Adrenal gland (tissue), 12 donors: ENCODE measurements around the gene FGD5. TPM values are rescaled to one million over a fixed set of nuclear protein-coding genes. Genes with fewer than 3 reads are reported as not detected.

ENCODE experiments used
- DNase-seq, 7 donors: peaks; one replicate each; pipeline ENCODE4 v3.0.0-alpha.2; 2019 to 2020
- H3K27ac ChIP-seq, 5 donors: fragments of 200-600 bp; sonication (generic) in 4 of 5; 1 replicate in 3 of 5; 2 replicates in 2 of 5; pipeline versions ENCODE4 v1.5.1 to v1.8.0; 2016 to 2020; ENCODE audit warnings: mild to moderate bottlenecking in 1 of 5
- H3K27me3 ChIP-seq: fragments of 200-600 bp; 2 replicates; pipeline ENCODE4 v1.8.0; 2021
- H3K36me3 ChIP-seq, 2 donors: fragments of 200-600 bp; replicated peaks in 1 of 2; 1 replicate in 1 of 2; 2 replicates in 1 of 2; pipeline versions ENCODE4 v1.5.1 to v1.8.0; 2018 to 2022
- H3K4me1 ChIP-seq, 2 donors: fragments of 200-600 bp; replicated peaks in 1 of 2; 1 replicate in 1 of 2; 2 replicates in 1 of 2; pipeline versions ENCODE4 v1.5.1 to v1.8.0; 2018 to 2021
- H3K4me3 ChIP-seq, 4 donors: fragments of 200-600 bp; sonication (generic) in 3 of 4; one replicate each; pipeline ENCODE4 v1.5.1; 2016 to 2018
- H3K9me3 ChIP-seq, 3 donors: fragments of 200-600 bp; sonication (generic) in 1 of 3; replicated peaks in 1 of 3; 1 replicate in 2 of 3; 2 replicates in 1 of 3; pipeline versions ENCODE4 v1.5.1 to v1.8.0; 2016 to 2021
- POLR2A ChIP-seq, 2 donors: fragments of 450-650 bp; IDR thresholded peaks; one replicate each; pipeline ENCODE4 v1.6.1; 2017; ENCODE audit warnings: antibody characterized with exemption in 2 of 2, mild to moderate bottlenecking in 2 of 2, moderate library complexity in 1 of 2
- WGBS, 4 donors: extraction: QIAGEN DNeasy Blood & Tissue Kit in 2 of 4; methylation state at CpG; one replicate each; pipeline versions ENCODE4 v1.1.5 to v1.1.7; 2013 to 2017; 5-methylcytosine and 5-hydroxymethylcytosine counted together
- intact Hi-C, 2 donors: fragments of 100-400 bp; cut with DNase I; formaldehyde crosslinking; loops; one replicate each; pipeline versions ENCODE4 v1.14.1 to v1.15.0; 2022 to 2023
- polyA plus RNA-seq, 3 donors: library from polyadenylated mRNA; stranded (reverse); fragments of 200-250 nt in 2 of 3; fragments of 350-450 nt in 1 of 3; fragmentation: Illumina TruSeq in 1 of 3; extraction: RNeasy Lipid Tissue Mini Kit (QIAGEN cat#74804) in 1 of 3; gene quantifications; one replicate each; pipeline ENCODE4 v1.2.3, GENCODE V29; 2013 to 2014
- total RNA-seq, 9 donors: library from RNA; depleted of rRNA in 4 of 9; stranded (reverse); fragments of >200 nt in 4 of 9; fragments of 120-200 nt in 1 of 9; fragmentation: NEBNext Ultra II Directional in 1 of 9; extraction: Animal tissue kit (Norgen Biotek cat#: 25700) in 1 of 9; gene quantifications; one replicate each; pipeline versions ENCODE4 v1.1.0 to v1.2.4, GENCODE V29; 2013 to 2023
- TF ChIP-seq, protein P1 (sequence below), 6 experiments: fragments of 450-650 bp in 4 of 6; fragments of 200-600 bp in 2 of 6; sonication (generic) in 1 of 6; IDR thresholded peaks; 1 replicate in 5 of 6; 2 replicates in 1 of 6; pipeline versions ENCODE4 v1.5.1 to v1.8.0; 2016 to 2021; ENCODE audit warnings: antibody characterized with exemption in 6 of 6, mild to moderate bottlenecking in 2 of 6, moderate library complexity in 1 of 6
- donor health status: healthy with polysubstance abuse.
- donor health status: Bipolar disorder and iron deficiency.
- donor health status: DM: yes; HTN: yes; CAD: no.
- donor health status: DM: no; HTN: no; CAD: no.
- donor health status: DM: no; HTN: no; CAD: no.
- donor health status: DM: yes; HTN: yes; CAD: no.

FGD5 gene
- total and polyA plus RNA-seq, 12 donors, result 4.9 to 21.4 (median 11.2) TPM

GRCh38 chr3:14823910-14824629 is 5.3 kb downstream of the FGD5 start:
- Histone ChIP-seq H3K4me3 (no peak overlapping the region), H3K4me1 (peaks cover 0 to 8% of the 10 kb centered on the region in 2 donors), H3K36me3 (no peaks in the 10 kb centered on the region), H3K27me3 (no peaks in the 10 kb centered on the region), H3K9me3 (no peaks in the 10 kb centered on the region), H3K27ac (peak overlapping the region in 2 of 5 donors; percentile 38 to 78)
- TF ChIP-seq, protein P1, sequence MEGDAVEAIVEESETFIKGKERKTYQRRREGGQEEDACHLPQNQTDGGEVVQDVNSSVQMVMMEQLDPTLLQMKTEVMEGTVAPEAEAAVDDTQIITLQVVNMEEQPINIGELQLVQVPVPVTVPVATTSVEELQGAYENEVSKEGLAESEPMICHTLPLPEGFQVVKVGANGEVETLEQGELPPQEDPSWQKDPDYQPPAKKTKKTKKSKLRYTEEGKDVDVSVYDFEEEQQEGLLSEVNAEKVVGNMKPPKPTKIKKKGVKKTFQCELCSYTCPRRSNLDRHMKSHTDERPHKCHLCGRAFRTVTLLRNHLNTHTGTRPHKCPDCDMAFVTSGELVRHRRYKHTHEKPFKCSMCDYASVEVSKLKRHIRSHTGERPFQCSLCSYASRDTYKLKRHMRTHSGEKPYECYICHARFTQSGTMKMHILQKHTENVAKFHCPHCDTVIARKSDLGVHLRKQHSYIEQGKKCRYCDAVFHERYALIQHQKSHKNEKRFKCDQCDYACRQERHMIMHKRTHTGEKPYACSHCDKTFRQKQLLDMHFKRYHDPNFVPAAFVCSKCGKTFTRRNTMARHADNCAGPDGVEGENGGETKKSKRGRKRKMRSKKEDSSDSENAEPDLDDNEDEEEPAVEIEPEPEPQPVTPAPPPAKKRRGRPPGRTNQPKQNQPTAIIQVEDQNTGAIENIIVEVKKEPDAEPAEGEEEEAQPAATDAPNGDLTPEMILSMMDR (IDR thresholded peaks at IDR 0.05), result no peak
- no peak for TF ChIP-seq POLR2A (IDR thresholded peaks at IDR 0.05)
- intact Hi-C loops, result no loop called here
- no peak for DNase-seq
- 58 to 73% (median 70%) methylated on average over 12 to 13 of the region's 13 CpGs for WGBS, 4 donors

DNA sequence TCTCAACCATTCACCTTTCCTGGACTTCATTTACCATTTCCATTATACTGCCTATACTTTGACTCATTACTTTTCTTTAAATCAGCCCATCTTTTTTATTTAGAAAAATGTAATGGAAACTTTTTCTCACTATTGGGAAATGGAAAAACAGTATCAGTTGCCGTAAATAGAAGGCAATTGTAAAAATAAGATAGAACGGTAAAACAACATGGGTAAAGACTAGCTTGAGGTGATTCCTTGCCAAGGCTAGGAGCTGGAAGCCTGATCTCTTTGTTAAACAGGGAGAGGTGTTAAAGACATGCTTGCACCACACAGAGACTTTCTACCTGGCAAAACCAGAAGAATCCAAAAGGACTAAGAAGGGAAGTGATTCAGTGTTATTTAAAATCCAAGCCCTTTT is 5.9 kb downstream of the FGD5 start:
- Histone ChIP-seq H3K4me1 (peaks cover 0 to 8% of the 10 kb centered on the region in 2 donors), H3K9me3 (no peaks in the 10 kb centered on the region), H3K36me3 (no peaks in the 10 kb centered on the region), H3K27ac (peak overlapping the region in 2 of 5 donors; percentile 11 to 78), H3K4me3 (no peak overlapping the region), H3K27me3 (no peaks in the 10 kb centered on the region)
- intact Hi-C loops, result no loop called here
- WGBS, 4 donors, result 58 to 72% (median 68%) methylated on average over 2 of the region's 2 CpGs
- DNase-seq, result no peak
- TF ChIP-seq POLR2A (IDR thresholded peaks at IDR 0.05), result no peak
- TF ChIP-seq, protein P1 (IDR thresholded peaks at IDR 0.05), result no peak

- H3K36me3 ChIP-seq, result no peaks in the 10 kb centered on the region
- peaks cover 0 to 16% of the 10 kb centered on the region in 2 donors for H3K4me1 ChIP-seq
- intact Hi-C loops, result no loop called here
- no peak overlapping the region for H3K27ac ChIP-seq
- H3K27me3 ChIP-seq, result no peaks in the 10 kb centered on the region
- no peaks in the 10 kb centered on the region for H3K9me3 ChIP-seq
- no peak for DNase-seq
- TF ChIP-seq, protein P1 (IDR thresholded peaks at IDR 0.05), result no peak
- no peak for TF ChIP-seq POLR2A (IDR thresholded peaks at IDR 0.05)
- H3K4me3 ChIP-seq, result no peak overlapping the region
- WGBS, 4 donors, result 65 to 75% (median 69%) methylated on average over 4 of the region's 4 CpGs
Observed at GRCh38 chr3:14826069-14826468, 7.3 kb downstream of the FGD5 start.

- H3K4me1 ChIP-seq, result peaks cover 0 to 11% of the 10 kb centered on the region in 2 donors
- no peak overlapping the region for H3K27ac ChIP-seq
- DNase-seq, result no peak
- intact Hi-C loops, result no loop called here
- H3K36me3 ChIP-seq, result no peaks in the 10 kb centered on the region
- H3K9me3 ChIP-seq, result no peaks in the 10 kb centered on the region
- no peak overlapping the region for H3K4me3 ChIP-seq
- TF ChIP-seq, protein P1 (IDR thresholded peaks at IDR 0.05), result no peak
- TF ChIP-seq POLR2A (IDR thresholded peaks at IDR 0.05), result no peak
- 68 to 80% (median 73%) methylated on average over 6 to 8 of the region's 8 CpGs for WGBS, 4 donors
- H3K27me3 ChIP-seq, result no peaks in the 10 kb centered on the region
Observed at GRCh38 chr3:14827776-14828175, 9.0 kb downstream of the FGD5 start.
